Subcutaneous abdominal adipose tissue (tissue), 5 donors: ENCODE data around the gene GLIS2.

ENCODE experiments used
- H3K27ac ChIP-seq: one replicate; pipeline ENCODE4 v1.7.0; 2013; ENCODE audit warnings: low read depth, mild to moderate bottlenecking, inconsistent platforms, low read length, moderate library complexity
- H3K27me3 ChIP-seq, 5 donors: one replicate each; pipeline ENCODE4 v1.7.0; 2013; ENCODE audit warnings: low read length in 5 of 5, inconsistent platforms in 1 of 5; ENCODE audit not compliant: control insufficient read depth in 5 of 5, insufficient read depth in 4 of 5
- H3K36me3 ChIP-seq, 5 donors: one replicate each; pipeline ENCODE4 v1.7.0; 2013; ENCODE audit warnings: low read length in 5 of 5; ENCODE audit not compliant: control insufficient read depth in 5 of 5, insufficient read depth in 5 of 5
- H3K4me1 ChIP-seq, 5 donors: one replicate each; pipeline ENCODE4 v1.7.0; 2013; ENCODE audit warnings: low read length in 5 of 5, mild to moderate bottlenecking in 3 of 5, moderate library complexity in 1 of 5; ENCODE audit not compliant: control insufficient read depth in 5 of 5, insufficient read depth in 5 of 5
- H3K4me3 ChIP-seq, 5 donors: one replicate each; pipeline ENCODE4 v1.7.0; 2013; ENCODE audit warnings: low read length in 5 of 5, low read depth in 1 of 5
- H3K9ac ChIP-seq, 5 donors: one replicate each; pipeline ENCODE4 v1.7.0; 2013; ENCODE audit warnings: low read length in 5 of 5, mild to moderate bottlenecking in 4 of 5, moderate library complexity in 3 of 5
- H3K9me3 ChIP-seq, 5 donors: one replicate each; pipeline ENCODE4 v1.7.0; 2013; ENCODE audit warnings: low read length in 5 of 5; ENCODE audit not compliant: control insufficient read depth in 5 of 5
- donor health status: healthy.
- donor health status: healthy.
- donor health status: healthy.
- donor health status: healthy.
- donor health status: healthy.

The GLIS2 gene

GRCh38 chr16:4367393-4367856, 51.6 kb downstream of the GLIS2 start:
- no peak overlapping the region for H3K4me3 ChIP-seq
- no peak overlapping the region for H3K9ac ChIP-seq
- peaks cover 0 to 37% (median 17%) of the 10 kb centered on the region in 5 donors for H3K36me3 ChIP-seq
- no peaks in the 10 kb centered on the region for H3K9me3 ChIP-seq
- H3K4me1 ChIP-seq = peaks cover 0 to 41% (median 29%) of the 10 kb centered on the region in 5 donors
- no peaks in the 10 kb centered on the region for H3K27me3 ChIP-seq
- no peak overlapping the region for H3K27ac ChIP-seq

- peaks cover 0 to 50% (median 40%) of the 10 kb centered on the region in 5 donors for H3K4me1 ChIP-seq
- H3K9me3 ChIP-seq = no peaks in the 10 kb centered on the region
- peak overlapping the region in 1 of 5 donors; percentile 10 for H3K9ac ChIP-seq
- peaks cover 0 to 26% (median 15%) of the 10 kb centered on the region in 5 donors for H3K36me3 ChIP-seq
- no peaks in the 10 kb centered on the region for H3K27me3 ChIP-seq
- H3K27ac ChIP-seq = peak overlapping the region; percentile 94
- no peak overlapping the region for H3K4me3 ChIP-seq
Observed at GRCh38 chr16:4369007-4369733, 53.3 kb downstream of the GLIS2 start.

- Histone ChIP-seq H3K27me3 (no peaks in the 10 kb centered on the region), H3K4me1 (peaks cover 0 to 60% (median 50%) of the 10 kb centered on the region in 5 donors), H3K36me3 (peaks cover 0 to 16% (median 5%) of the 10 kb centered on the region in 5 donors), H3K27ac (peak overlapping the region; percentile 94), H3K4me3 (no peak overlapping the region), H3K9ac (peak overlapping the region in 3 of 5 donors; percentile 37 to 75 (median 63)), H3K9me3 (no peaks in the 10 kb centered on the region)
Observed at GRCh38 chr16:4370151-4370550, 54.3 kb downstream of the GLIS2 start.

GRCh38 chr16:4370570-4371356, 54.9 kb downstream of the GLIS2 start:
- H3K36me3 ChIP-seq = peaks cover 0 to 10% (median 4%) of the 10 kb centered on the region in 5 donors
- no peaks in the 10 kb centered on the region for H3K27me3 ChIP-seq
- H3K4me1 ChIP-seq = peaks cover 0 to 66% (median 55%) of the 10 kb centered on the region in 5 donors
- peak overlapping the region in 4 of 5 donors; percentile 31 to 82 (median 56) for H3K9ac ChIP-seq
- H3K27ac ChIP-seq = peak overlapping the region; percentile 94
- no peaks in the 10 kb centered on the region for H3K9me3 ChIP-seq
- peak overlapping the region in 1 of 5 donors; percentile 36 for H3K4me3 ChIP-seq

GRCh38 chr16:4371357-4372000, 55.6 kb downstream of the GLIS2 start, which contains the start of gene VASN:
Gene VASN, plus strand, starts transcription at chr16:4371848. Its CDS starts 9,030 bp downstream, at chr16:4380878.
- Histone ChIP-seq H3K27me3 (no peaks in the 10 kb centered on the region), H3K4me1 (peaks cover 0 to 73% (median 62%) of the 10 kb centered on the region in 5 donors), H3K4me3 (peak within 1 kb of the TSS; percentile 76 to 86 (median 81)), H3K27ac (peak within 1 kb of the TSS; percentile 94), H3K36me3 (peaks cover 0 to 10% (median 4%) of the 10 kb centered on the region in 5 donors), H3K9me3 (no peaks in the 10 kb centered on the region), H3K9ac (peak within 1 kb of the TSS; percentile 48 to 84 (median 73))

- Histone ChIP-seq H3K27me3 (no peaks in the 10 kb centered on the region), H3K27ac (peak overlapping the region; percentile 94), H3K36me3 (peaks cover 0 to 4% (median 3%) of the 10 kb centered on the region in 5 donors), H3K4me3 (peak overlapping the region; percentile 76 to 86 (median 81)), H3K9me3 (no peaks in the 10 kb centered on the region), H3K4me1 (peaks cover 0 to 79% (median 67%) of the 10 kb centered on the region in 5 donors), H3K9ac (peak overlapping the region; percentile 48 to 84 (median 73))
Observed at GRCh38 chr16:4372001-4372577, 56.2 kb downstream of the GLIS2 start.

GRCh38 chr16:4372578-4373355, 56.9 kb downstream of the GLIS2 start:
- Histone ChIP-seq H3K27ac (peak overlapping the region; percentile 94), H3K27me3 (no peaks in the 10 kb centered on the region), H3K36me3 (no peaks in the 10 kb centered on the region), H3K9me3 (no peaks in the 10 kb centered on the region), H3K4me3 (peak overlapping the region; percentile 76 to 86 (median 81)), H3K9ac (peak overlapping the region; percentile 48 to 84 (median 73)), H3K4me1 (peaks cover 2 to 86% (median 73%) of the 10 kb centered on the region in 5 donors)

- Histone ChIP-seq H3K4me1 (peaks cover 3 to 91% (median 80%) of the 10 kb centered on the region in 5 donors), H3K4me3 (peak overlapping the region; percentile 76 to 86 (median 81)), H3K9ac (peak overlapping the region in 4 of 5 donors; percentile 42 to 84 (median 64)), H3K36me3 (peaks cover 0 to 3% (median 0%) of the 10 kb centered on the region in 5 donors), H3K27ac (peak overlapping the region; percentile 94), H3K27me3 (no peaks in the 10 kb centered on the region), H3K9me3 (no peaks in the 10 kb centered on the region)
Observed at GRCh38 chr16:4373356-4373908, 57.6 kb downstream of the GLIS2 start.
